Ishikawa (cell line): Measurements from ENCODE around the gene BCR.

Source experiments
- CEBPB ChIP-seq: IDR thresholded peaks from 2 replicates; pipeline ENCODE4 v1.6.1; 2012
- CREB1 ChIP-seq: IDR thresholded peaks from 2 replicates; pipeline ENCODE4 v1.6.1; 2012; ENCODE audit warnings: low read depth
- EGR1 ChIP-seq: IDR thresholded peaks from 2 replicates; pipeline ENCODE4 v1.6.1; 2012
- EP300 ChIP-seq: IDR thresholded peaks from 2 replicates; pipeline ENCODE4 v1.6.1; 2012; ENCODE audit warnings: borderline replicate concordance
- FOXM1 ChIP-seq: IDR thresholded peaks from 2 replicates; pipeline ENCODE4 v1.6.1; 2012; ENCODE audit warnings: low read depth, borderline replicate concordance
- MAX ChIP-seq: IDR thresholded peaks from 2 replicates; pipeline ENCODE4 v1.6.1; 2012
- RAD21 ChIP-seq: IDR thresholded peaks from 2 replicates; pipeline ENCODE4 v1.6.1; 2012; ENCODE audit warnings: low read depth
- REST ChIP-seq: IDR thresholded peaks from 2 replicates; pipeline ENCODE4 v1.6.1; 2012; ENCODE audit warnings: low read depth, mild to moderate bottlenecking
- TAF1 ChIP-seq: IDR thresholded peaks from 2 replicates; pipeline ENCODE4 v1.6.1; 2012; ENCODE audit warnings: low read depth, mild to moderate bottlenecking
- TCF12 ChIP-seq: IDR thresholded peaks from 2 replicates; pipeline ENCODE4 v1.6.1; 2012; ENCODE audit warnings: low read depth
- TEAD4 ChIP-seq: IDR thresholded peaks from 2 replicates; pipeline ENCODE4 v1.6.1; 2012
- USF1 ChIP-seq: IDR thresholded peaks from 2 replicates; pipeline ENCODE4 v1.6.1; 2012
- YY1 ChIP-seq: IDR thresholded peaks from 2 replicates; pipeline ENCODE4 v1.6.1; 2012; ENCODE audit warnings: low read depth
- ZBTB7A ChIP-seq: IDR thresholded peaks from 2 replicates; pipeline ENCODE4 v1.6.1; 2012; ENCODE audit warnings: low read depth

DNA sequence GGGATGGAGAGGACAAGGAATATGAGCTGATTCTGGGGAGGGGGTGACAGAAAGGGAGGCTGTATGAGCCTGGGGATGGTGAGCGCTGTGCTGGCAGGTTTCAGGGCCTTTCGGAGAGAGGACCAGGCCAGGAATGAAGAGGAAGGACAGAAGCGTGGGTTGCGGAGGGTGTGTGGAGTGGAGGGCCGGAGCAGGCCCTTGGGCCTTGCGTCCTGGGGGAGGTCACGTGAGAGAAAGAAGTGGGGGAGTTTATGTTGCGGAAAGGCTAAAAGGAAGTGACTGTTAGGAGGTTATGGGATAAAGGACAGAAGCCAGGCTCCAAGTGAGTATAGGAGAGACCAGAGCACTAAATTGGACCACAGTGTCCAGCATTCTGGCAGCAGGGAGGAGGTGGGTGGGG lies 17.5 kb downstream of the BCR start:
- TF ChIP-seq MAX (no peak), REST (no peak), RAD21 (no peak), USF1 (no peak), ZBTB7A (no peak), YY1 (no peak), EP300 (no peak), CREB1 (no peak), FOXM1 (no peak), TAF1 (no peak), CEBPB (no peak), TCF12 (no peak), EGR1 (no peak), TEAD4 (no peak)
